Activated gamma-delta T cell (primary cell): ENCODE measurements around the gene SHKBP1.
"Not testable (repeated sequence)": the region's sequence is repeated elsewhere in the genome, so short reads cannot be mapped to it uniquely, and the experiment has no call there.

Source experiments
- DNase-seq: peaks from one replicate; lab custom pipeline; 2025; lab: John Stamatoyannopoulos, UW

SHKBP1 gene

DNA sequence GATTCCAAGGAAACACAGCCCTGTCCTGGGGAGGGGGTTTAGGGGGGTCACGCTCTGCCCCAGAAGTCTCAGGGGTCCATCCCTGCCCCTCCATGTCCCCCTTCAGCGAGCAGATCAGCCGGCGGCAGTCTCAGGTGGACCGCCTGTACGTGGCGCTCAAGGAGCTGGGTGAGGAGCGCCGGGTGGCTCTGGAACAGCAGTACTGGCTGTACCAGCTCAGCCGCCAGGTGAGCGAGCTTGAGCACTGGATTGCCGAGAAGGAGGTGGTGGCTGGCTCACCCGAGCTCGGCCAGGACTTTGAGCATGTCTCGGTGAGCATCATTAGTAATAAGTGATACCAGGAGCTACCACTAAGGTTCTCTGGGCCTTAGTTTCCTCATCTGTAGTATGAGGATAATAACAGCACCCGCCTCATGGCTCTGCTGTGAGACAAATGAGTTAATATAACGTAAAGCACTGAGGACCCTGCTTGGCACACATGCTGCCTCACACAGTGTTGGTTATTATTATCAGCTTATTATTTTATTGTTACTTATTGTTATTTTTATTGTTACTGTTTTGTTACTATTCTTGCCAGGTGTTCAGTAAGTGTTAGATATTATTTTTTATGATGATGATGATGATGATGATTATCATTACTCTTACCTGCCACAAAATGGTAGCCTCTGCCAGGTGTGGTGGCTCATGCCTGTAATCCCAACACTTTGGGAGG, 20.5 kb upstream of the SHKBP1 start:
- no peak for DNase-seq

DNA sequence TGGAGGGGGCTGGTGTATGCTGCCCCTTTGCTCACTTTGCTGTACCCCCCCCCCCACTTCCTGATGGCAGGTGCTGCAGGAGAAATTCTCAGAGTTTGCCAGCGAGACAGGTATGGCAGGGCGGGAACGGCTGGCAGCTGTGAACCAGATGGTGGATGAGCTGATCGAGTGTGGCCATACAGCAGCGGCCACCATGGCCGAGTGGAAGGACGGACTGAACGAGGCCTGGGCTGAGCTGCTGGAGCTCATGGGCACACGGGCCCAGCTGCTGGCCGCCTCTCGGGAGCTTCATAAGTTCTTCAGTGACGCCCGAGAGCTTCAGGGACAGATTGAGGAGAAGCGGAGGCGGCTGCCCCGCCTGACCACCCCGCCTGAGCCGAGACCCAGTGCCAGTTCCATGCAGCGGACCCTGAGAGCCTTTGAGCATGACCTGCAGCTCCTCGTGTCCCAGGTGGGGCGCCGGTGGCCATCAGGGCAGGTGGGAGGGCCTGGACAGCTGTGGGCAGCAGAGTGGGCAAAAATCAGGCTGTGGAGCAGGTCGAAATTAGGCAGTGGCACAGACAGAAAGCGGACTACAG, 19.6 kb upstream of the SHKBP1 start:
- DNase-seq: no peak

DNA sequence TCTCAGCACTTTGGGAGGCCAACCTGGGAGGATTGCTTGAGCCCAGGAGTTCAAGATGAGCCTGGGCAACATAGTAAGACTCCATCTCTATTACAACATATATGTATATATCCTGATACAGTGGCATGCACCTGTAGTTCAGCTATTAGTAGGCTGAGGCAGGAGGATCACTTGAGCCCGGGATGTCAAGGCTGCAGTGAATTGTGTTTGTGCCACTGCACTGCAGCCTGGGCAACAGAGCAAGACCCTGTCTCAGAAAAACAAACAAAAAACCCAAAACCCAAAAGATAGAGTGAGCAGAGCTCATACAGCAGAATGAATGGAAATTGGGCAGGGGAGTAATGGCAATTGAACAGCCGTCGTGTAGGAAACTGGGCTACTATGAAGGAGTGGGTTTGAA, 17.3 kb upstream of the SHKBP1 start:
- DNase-seq: no peak

DNA sequence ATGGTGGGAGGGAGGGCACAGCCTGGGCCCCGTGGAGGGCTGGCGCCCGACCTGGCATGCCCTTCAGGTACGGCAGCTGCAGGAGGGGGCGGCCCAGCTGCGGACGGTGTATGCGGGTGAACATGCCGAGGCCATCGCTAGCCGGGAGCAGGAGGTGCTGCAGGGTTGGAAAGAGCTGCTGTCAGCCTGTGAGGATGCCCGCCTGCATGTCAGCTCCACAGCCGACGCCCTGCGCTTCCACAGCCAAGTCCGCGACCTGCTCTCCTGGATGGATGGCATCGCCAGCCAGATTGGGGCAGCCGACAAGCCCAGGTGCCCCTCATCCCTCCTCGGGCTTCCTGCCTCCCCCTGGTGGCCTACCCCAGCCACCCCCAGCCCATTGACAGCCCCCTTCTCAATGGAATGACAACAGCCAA, 16.6 kb upstream of the SHKBP1 start:
- no peak for DNase-seq

DNA sequence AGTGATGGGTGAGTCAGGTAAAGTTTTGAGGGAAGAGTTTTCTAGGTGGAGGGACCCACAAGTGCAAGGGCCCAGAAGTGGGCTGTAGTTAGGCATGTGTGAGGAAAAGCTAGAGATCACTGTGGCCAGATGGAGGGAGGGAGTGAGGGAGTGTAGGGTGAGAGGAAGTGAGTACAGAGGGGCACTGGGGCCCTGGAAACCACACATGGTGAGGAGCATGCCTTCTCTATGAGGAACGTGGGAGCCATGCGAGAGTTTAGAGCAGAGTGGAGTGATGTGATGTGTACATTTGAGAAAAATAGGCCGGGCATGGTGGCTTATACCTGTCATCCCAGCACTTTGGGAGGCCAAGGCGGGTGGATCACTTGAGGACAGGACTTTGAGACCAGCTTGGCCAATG, 14.7 kb upstream of the SHKBP1 start:
- DNase-seq: no peak

DNA sequence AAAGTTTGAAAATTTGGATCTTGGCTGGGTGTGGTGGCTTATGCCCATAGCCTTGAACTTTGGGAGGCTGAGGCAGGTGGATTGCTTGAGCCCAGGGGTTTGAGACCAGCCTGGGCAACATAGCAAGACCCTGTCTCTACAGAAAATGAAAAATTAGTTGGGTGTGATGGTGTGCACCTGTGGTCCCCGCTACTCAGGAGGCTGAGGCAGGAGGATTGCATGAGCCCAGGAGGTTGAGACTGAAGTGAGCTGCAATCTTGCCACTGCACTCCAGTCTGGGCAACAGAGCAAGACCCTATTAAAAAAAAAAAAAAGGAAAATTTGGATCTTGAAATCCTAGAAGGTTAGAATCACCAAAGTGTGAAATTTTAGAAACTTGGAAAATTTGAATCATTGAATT, 12.1 kb upstream of the SHKBP1 start:
- not testable (repeated sequence) for DNase-seq

DNA sequence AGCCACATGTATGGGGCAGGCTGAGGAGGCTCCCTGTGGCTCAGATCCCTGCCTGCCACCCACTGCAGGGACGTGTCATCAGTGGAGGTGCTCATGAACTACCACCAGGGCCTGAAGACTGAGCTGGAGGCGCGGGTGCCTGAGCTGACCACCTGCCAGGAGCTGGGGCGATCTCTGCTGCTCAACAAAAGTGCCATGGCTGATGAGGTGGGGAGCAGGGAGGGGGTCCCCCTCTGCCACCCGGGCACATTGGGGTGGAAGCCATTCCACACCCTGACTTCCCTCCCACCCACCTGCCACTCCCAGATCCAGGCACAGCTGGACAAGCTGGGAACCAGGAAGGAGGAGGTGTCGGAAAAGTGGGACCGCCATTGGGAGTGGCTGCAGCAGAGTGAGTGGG, 11.3 kb upstream of the SHKBP1 start:
- no peak for DNase-seq

DNA sequence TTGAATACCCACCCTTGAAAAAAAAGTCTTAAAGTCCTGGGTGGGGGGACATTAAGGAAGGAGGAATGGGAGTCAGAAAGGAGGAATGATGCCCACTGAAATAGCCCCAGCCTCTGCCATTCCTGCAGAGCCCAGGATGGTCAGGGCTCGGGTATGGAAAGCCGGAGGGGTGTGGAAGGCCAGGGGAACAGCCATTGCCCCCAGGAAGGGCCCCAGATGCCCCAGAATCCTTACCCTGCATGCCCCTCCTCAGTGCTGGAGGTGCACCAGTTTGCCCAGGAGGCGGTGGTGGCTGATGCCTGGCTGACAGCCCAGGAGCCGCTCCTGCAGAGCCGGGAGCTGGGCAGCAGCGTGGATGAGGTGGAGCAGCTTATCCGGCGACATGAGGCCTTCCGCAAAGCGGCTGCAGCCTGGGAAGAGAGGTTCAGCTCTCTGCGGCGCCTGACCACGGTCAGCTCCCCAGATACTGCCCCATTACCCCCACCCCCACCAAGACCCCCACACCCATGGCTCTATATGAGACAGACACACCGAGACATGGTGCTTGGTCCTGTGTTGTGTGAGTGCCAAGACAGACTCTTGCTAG, 10.7 kb upstream of the SHKBP1 start:
- DNase-seq: no peak

DNA sequence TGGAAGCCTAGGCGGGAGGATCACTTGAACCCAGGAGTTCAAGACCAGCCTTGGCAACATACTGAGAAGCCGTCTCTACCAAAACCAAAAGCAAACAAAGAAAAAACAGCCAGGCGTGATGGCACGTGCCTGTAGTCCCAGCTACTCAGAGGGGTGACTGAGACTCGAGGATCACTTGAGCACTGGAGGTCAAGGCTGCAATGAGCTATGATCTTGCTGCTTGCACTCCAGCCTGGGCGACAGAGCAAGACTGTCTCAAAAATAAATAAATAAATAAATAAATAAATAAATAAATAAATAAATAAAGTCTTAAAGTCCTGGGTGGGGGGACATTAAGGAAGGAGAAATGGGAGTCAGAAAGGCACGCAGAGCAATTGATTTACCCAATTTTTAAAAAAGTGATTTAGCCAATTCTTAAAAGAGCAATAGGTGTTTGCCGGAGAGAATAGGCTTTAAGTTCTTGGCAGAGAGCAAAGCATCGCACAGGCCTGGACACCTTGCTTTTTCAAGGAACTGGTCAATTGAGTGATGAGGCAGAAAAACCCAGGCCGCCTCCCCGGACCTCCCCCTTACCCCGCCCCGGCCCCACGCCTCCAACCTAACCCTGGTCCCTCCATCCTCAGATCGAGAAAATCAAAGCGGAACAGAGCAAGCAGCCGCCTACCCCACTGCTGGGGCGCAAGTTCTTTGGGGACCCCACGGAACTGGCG, 9.5 kb upstream of the SHKBP1 start:
- no peak for DNase-seq

DNA sequence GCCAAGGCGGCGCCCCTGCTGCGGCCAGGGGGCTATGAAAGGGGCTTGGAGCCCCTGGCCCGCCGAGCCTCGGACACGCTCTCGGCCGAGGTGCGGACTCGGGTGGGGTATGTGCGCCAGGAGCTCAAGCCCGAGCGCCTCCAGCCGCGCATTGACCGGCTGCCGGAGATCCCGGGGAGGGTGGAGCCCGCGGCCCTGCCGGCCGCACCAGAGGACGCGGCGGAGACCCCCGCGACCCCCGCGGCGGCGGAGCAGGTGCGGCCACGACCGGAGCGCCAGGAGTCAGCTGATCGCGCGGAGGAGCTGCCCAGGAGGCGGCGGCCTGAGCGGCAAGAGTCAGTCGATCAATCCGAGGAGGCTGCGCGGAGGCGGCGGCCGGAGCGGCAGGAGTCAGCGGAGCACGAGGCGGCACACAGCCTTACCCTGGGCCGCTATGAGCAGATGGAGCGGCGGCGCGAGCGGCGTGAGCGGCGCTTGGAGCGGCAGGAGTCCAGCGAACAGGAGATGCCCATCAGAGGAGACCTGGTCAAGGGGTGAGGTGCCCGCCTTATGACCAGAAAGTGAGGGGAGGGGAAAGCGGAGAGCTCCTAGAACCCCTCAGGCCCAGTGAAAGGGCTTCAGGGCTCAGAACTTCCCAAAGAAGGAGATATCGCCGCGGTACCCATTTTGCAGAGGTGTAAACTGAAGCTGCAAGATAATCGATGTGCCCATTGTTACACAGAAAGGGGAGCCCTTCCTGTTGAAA, 8.8 kb upstream of the SHKBP1 start:
- DNase-seq: no peak

DNA sequence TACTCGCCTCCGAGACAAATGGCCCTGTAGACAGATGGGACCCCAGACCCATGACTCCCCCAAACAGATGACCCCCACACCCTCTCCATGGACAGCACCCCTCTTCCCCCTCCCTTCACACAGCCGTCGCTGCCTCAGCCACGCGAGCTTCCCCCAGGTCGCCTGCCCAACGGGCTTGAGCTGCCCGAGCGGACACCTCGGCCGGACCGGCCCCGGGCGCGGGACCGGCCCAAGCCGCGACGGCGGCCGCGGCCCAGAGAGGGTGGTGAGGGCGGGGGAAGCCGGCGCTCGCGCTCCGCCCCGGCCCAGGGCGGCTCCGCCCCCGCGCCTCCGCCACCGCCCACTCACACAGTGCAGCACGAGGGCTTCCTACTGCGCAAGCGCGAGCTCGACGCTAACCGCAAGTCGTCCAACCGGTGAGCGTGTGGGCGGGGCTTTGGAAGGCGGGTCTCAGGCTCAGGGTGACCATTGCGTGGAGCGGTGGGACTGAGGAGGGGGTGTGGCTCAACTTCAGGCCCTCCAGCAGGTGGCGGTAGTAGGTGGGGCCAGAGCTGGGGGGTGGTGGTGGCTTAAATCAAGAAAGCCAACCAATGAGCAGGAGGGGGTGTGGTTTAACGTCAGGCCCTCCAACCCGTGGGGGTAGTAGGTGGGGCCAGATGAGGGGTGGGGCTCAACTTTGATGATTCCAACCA, 6.2 kb upstream of the SHKBP1 start:
- DNase-seq: peak; percentile 92

DNA sequence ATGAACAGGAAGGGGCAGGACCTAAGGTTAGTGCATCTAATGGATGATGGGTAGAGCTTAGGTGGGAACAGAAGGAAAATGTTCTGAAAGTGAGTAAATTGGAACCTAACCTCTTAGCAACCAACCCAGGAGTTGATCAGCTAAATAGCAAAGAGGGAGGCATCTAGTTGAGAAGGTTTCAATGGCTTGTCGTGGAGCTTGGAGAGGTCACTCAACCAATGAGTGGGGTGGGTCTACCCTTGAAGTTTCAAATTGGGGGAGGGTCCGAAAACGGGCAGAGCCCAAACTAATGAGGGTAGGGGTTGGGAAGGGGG, 5.7 kb upstream of the SHKBP1 start:
- DNase-seq: no peak

DNA sequence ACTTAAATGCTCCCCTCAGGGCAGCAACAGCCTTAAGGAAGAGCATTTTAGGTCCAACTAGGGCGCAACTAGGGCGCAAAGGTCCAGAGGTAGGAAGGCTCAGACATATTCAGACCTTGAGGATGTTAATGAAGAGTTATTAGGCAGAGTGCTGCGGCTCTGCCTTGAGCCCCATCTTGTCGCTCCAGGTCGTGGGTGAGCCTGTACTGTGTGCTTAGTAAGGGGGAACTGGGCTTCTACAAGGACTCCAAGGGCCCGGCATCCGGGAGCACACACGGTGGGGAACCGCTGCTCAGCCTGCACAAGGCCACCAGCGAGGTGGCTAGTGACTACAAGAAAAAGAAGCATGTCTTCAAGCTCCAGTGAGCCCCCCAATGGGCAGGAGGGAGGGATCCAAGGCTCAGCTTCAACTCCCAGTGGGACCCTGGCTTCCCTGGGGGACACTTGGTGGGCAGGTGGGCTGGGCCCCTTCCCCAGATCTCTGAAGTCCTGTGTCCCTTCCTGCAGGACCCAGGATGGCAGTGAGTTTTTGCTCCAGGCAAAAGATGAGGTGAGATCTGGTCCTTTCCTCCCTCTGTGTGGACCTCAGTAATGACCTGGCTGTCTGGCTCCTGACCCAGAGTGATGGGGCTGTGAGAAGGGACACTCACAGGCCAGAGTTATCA, 4.7 kb upstream of the SHKBP1 start:
- no peak for DNase-seq

DNA sequence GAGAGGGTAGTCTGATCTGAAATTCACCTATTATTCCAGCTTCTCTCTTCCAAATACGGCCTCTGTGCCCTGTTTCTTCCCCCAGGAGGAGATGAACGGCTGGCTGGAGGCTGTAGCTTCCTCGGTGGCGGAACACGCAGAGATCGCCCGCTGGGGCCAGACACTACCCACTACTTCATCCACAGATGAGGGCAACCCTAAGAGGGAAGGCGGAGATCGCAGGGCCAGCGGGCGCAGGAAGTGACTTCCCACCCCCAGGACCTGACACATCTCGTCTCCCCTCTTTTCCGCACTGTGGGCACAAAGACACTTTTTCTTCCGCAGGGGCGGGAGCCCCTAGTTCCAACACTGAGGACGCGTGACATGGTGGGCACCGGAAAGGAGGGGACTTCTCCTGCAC, 1.3 kb upstream of the SHKBP1 start:
- no peak for DNase-seq

DNA sequence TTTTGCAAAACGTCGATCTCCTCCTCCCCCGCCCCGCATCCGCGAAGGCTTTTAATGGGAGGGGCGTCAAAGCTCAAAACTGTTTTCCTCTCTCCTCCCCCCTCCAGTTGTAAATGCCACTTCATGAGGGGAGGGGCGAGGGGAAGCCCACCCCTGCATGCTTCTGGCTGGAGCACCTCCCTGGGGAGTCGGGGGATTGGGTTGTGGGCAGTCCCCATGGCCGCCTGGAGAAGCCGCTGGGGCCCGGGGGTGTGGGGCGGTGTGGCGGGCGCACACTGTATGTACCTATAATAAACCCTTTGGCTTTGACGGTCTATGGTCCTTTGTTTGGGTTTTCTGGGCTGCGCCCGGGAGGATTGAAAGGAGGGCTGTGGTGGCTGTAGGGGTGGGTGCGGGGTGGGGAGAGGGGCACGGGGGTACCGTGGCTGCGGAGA, 505 bp upstream of the SHKBP1 start:
- DNase-seq: no peak

DNA sequence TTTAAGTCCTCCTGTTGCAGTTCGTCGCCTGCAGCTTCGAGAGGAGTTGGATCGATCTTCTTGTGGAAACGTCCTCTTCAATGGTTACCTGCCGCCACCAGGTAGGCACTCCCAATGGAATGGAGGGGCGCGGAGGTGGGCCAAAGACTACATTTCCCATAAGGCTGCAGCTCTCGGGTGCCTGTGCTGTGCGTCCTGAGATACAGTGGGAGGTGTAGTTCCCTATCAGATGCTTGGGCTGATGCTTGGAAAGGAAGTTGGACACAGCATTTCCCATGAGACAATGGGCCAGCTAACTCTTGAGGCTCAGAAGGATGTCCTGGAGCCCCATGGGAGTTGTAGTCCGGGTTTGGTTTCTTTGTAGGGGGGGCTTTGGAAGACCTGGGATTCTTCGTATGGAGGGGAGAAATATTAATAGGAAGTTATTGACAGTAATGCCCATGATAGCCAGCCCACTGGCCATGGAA, 1.8 kb downstream of the SHKBP1 start:
- no peak for DNase-seq

DNA sequence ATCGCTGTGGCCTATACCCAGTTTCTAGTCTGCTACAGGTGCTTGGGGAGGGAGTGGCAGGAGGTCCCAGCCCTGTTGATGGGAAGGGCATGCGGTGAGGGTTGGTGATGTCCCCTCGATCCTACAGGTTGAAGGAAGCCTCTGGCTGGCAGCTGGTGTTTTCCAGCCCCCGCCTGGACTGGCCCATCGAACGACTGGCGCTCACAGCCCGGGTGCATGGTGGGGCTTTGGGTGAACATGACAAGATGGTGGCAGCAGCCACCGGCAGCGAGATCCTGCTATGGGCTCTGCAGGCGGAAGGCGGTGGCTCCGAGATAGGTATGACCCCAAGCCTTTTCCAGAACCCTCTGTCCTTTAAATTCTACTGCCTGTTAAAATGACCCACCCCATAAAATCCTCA, 3.9 kb downstream of the SHKBP1 start:
- DNase-seq: no peak

DNA sequence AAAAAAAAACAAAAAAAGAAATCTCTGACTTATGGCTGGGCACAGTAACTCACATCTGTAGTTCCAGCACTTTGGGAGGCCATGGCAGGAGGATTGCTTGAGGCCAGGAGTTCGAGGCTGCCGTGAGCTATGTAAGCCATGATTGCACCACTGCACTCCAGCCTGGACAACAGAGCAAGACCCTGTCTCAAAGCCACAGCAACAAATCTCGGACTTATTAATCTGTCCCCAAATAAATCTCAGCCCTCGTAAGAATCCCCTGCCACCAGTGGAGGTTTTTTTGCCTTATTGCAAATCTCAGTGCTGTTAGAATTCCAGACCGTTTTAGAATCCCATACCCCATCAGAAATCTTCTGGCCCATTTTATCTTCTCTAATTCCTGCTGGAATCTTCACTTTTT, 4.9 kb downstream of the SHKBP1 start:
- DNase-seq: no peak

DNA sequence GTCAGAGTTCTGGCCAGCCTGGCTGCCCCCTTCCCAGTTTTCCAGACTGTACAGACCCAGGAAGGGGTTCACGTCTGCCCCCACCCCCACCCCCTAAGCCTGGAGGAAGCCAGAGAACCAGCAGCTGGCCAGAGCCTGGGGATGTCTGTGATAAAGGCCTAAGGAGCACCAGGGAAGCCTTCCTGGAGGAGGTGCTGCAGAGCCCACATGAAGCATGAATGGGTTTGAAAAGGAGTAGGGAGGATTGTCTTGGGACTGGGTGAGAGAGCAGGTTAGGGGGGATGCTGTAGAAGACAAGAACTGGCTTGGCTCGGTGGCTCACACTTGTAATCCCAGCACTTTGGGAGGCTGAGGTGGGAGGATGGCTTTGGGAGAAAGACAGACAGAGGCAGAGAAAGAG, 5.8 kb downstream of the SHKBP1 start:
- DNase-seq: no peak

DNA sequence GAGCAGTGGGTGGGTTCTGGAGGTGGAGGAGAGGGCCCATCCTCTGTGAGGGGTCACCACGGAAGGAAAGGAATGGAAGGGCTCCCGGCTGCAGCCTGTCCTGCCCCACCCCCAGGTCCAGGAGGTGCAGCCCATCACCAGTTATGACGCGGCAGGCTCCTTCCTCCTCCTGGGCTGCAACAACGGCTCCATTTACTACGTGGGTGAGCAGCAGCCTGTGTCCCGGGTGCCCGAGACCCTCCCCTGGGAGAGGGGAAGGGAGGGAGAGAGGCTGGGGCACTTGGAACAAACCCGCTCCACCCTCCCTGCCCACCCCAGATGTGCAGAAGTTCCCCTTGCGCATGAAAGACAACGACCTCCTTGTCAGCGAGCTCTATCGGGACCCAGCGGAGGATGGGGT, 6.6 kb downstream of the SHKBP1 start:
- DNase-seq: no peak

DNA sequence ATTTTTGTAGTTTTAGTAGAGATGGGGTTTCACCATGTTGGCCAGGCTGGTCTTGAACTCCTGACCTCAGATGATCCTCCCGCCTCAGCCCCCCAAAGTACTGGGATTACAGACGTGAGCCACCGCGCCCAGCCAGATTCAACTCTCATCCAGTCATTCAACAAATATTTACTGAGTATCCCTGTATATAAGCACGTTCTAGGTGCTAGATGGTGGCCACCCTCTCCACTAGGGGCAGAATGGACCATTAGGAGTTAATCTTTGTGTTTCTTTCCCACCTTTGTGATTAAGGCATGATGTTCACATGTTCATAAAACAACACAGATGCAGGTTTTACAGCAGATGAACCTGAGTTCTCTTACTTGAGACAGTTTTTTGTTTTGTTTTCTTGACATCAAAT, 7.3 kb downstream of the SHKBP1 start:
- no peak for DNase-seq
